ENCODE data around the gene PALLD. TPM values are rescaled to one million over a fixed set of nuclear protein-coding genes. Genes with fewer than 3 reads are reported as not detected.

Gene PALLD
- total RNA-seq, 4 donors from 2014 or later: 1,903 to 3,507 (median 2,130) TPM

DNA sequence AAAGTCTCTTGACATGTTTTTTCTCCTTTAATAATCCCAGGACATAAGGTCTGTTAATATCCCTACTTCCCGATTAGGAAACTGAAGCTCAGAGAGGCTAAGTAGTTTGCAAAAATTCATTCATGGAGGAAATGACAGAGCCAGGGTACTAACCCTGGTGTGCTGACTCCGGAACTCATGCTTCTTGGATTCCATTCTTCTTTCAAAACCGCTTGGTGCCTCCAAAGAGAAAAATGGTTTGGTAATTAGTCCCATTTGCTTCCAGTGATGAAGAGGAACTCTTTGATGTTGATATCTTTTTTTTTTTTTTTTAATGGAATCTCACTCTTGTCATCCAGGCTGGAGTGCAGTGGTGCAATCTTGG is 146.9 kb downstream of the PALLD start:
- intact Hi-C loops (cut with DNase I): no loop called here
- TF ChIP-seq POLR2AphosphoS5 (IDR thresholded peaks at IDR 0.05) (no peak), EP300 (IDR thresholded peaks at IDR 0.05) (no peak), POLR2A (IDR thresholded peaks at IDR 0.05; ENCODE audit: low read depth) (no peak)
- TF ChIP-seq, protein P1, sequence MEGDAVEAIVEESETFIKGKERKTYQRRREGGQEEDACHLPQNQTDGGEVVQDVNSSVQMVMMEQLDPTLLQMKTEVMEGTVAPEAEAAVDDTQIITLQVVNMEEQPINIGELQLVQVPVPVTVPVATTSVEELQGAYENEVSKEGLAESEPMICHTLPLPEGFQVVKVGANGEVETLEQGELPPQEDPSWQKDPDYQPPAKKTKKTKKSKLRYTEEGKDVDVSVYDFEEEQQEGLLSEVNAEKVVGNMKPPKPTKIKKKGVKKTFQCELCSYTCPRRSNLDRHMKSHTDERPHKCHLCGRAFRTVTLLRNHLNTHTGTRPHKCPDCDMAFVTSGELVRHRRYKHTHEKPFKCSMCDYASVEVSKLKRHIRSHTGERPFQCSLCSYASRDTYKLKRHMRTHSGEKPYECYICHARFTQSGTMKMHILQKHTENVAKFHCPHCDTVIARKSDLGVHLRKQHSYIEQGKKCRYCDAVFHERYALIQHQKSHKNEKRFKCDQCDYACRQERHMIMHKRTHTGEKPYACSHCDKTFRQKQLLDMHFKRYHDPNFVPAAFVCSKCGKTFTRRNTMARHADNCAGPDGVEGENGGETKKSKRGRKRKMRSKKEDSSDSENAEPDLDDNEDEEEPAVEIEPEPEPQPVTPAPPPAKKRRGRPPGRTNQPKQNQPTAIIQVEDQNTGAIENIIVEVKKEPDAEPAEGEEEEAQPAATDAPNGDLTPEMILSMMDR (IDR thresholded peaks at IDR 0.05): no peak
- Histone ChIP-seq H3K4me3 (no peak overlapping the region), H3K4me1 (peaks cover 5 to 24% (median 18%) of the 10 kb centered on the region in 4 donors), H3K9me3 (no peaks in the 10 kb centered on the region), H3K27ac (replicated peaks in 1 of 4) (no peak overlapping the region), H3K27me3 (no peaks in the 10 kb centered on the region), H3K36me3 (no peaks in the 10 kb centered on the region)
- WGBS: 77% methylated on average over 3 of the region's 3 CpGs
- DNase-seq (ENCODE audit: extremely low spot score): no peak

DNA sequence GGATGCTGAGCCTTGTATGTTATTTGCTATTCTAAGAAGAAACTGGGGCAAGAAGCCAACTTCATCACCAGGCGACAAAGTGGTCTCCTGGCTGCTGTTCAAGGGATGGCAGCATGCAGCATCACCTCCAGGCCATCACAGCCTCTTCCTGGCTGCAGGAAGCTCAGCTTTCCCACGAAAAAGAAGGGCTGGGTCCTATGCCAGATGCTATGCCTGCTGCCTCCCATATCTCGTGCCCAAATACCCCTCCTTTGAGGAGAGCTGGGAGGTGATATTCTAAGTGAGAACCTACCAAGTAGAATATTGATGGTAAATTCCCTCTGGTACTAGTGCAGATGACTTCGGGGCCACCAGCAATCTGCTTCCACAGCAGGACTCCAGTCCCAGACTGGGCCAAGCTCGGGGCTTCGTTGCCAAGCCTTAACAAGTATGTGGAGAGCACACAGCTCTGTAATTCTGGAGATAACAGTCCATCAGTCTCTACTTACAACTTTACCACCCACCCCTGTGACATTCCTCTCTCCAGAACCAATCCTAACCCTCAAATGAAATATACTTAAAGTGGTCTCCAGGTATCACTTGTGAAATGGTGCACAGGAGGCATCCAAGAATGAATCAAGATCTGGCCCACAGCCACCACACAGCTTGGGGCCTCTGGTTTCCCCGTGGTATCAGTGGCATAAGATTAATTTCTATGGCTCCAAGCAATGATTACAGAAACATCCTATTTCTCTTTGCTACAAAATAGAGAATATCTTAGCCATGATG is 149.3 kb downstream of the PALLD start:
- no peak for TF ChIP-seq POLR2AphosphoS5 (IDR thresholded peaks at IDR 0.05)
- Histone ChIP-seq H3K4me3 (no peak overlapping the region), H3K9me3 (no peaks in the 10 kb centered on the region), H3K27me3 (no peaks in the 10 kb centered on the region), H3K4me1 (peaks cover 5 to 24% (median 16%) of the 10 kb centered on the region in 4 donors), H3K27ac (replicated peaks in 1 of 4) (no peak overlapping the region), H3K36me3 (no peaks in the 10 kb centered on the region)
- DNase-seq (ENCODE audit: extremely low spot score): no peak
- 71% methylated on average over 6 of the region's 7 CpGs for WGBS
- intact Hi-C loops (cut with DNase I): no loop called here

DNA sequence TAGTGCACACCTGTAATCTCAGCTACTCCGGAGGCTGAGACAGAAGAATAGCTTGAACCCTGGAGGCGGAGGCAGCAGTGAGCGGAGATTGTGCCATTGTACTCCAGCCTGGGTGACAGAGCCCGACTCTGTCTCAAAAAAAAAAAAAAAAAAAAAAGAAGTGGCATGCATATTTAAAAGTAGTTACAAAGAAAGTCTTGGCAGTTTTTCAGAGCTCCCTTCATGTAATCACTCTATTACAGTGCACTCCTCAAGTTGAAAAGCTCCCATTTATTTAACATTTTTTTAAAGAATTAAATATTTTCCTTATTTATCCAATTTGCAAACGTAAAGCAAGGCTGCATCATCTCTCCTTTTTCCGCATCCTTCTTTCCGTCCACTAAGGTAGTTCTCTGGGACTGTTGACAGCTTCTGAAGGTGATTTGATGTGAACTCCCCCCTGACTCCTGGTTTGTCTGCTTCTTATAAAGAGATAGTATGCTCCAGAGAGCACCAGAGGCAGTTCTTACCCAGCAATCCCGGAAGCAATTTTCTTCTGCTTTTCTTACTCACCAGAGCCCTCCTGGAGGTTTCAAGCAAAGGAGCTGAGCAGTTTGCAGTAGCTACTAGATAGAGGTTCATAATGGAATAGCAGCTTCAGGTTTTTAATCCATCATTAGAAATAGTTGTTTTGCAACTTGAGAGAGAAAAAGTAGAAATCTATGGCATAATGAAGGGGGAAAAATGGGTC is 151.0 kb downstream of the PALLD start:
- intact Hi-C loops (cut with DNase I): no loop called here
- Histone ChIP-seq H3K9me3 (no peaks in the 10 kb centered on the region), H3K4me3 (no peak overlapping the region), H3K27me3 (no peaks in the 10 kb centered on the region), H3K36me3 (no peaks in the 10 kb centered on the region), H3K4me1 (peaks cover 5 to 20% (median 13%) of the 10 kb centered on the region in 4 donors), H3K27ac (replicated peaks in 1 of 4) (no peak overlapping the region)
- 84% methylated on average over 8 of the region's 8 CpGs for WGBS
- TF ChIP-seq POLR2A (IDR thresholded peaks at IDR 0.05; ENCODE audit: low read depth) (no peak), POLR2AphosphoS5 (IDR thresholded peaks at IDR 0.05) (no peak), EP300 (IDR thresholded peaks at IDR 0.05) (no peak)
- TF ChIP-seq, protein P1 (IDR thresholded peaks at IDR 0.05): no peak
- no peak for DNase-seq (ENCODE audit: extremely low spot score)

DNA sequence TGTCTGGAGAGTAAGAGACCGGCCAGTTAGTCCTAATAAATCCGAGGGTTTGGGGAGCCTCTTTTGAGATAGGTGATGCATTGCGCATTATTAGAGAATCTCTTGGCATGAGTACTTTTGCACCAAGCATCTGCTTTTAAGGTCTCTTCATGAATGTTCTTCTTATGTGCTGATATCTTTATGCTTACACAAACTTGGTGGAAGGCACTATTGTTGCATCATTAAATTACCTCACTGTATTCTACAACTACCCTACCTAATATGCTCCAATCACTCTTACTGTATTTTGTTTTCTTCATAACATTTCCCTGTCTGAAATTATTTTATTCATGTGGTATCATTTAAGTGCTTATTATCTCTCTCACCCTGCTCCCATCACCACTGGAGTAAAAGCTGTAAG is 151.6 kb downstream of the PALLD start:
- peaks cover 2 to 13% (median 10%) of the 10 kb centered on the region in 4 donors for H3K4me1 ChIP-seq
- no peak for TF ChIP-seq POLR2AphosphoS5 (IDR thresholded peaks at IDR 0.05)
- no peak for TF ChIP-seq POLR2A (IDR thresholded peaks at IDR 0.05; ENCODE audit: low read depth)
- TF ChIP-seq, protein P1 (IDR thresholded peaks at IDR 0.05): no peak
- no peak for TF ChIP-seq EP300 (IDR thresholded peaks at IDR 0.05)
- H3K36me3 ChIP-seq: no peaks in the 10 kb centered on the region
- intact Hi-C loops (cut with DNase I): no loop called here
- H3K4me3 ChIP-seq: no peak overlapping the region
- no peak overlapping the region for H3K27ac ChIP-seq (replicated peaks in 1 of 4)
- no peak for DNase-seq (ENCODE audit: extremely low spot score)
- 85% methylated on average over 3 of the region's 3 CpGs for WGBS
- H3K27me3 ChIP-seq: no peaks in the 10 kb centered on the region
- H3K9me3 ChIP-seq: no peaks in the 10 kb centered on the region

DNA sequence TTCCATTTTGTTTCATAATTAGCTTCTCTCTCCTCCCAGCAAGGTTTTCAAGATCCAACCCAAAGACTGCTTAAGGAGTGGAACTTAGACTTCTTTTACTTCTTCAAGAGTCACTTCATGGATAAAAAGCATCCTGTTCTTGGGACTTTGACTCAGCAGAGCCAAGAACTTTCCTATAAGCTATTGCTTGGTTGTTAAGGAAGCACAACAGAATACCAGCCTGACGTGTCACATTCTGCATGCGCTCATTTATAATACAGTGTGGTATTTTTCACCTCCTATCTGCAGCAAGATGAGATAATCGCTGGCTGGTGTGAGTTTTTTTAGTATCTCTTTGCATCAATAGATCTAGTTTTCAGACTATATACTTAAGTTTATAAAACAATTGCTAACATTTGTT is 152.1 kb downstream of the PALLD start:
- H3K4me1 ChIP-seq: peaks cover 0 to 11% (median 8%) of the 10 kb centered on the region in 4 donors
- WGBS: 53% methylated on average over 3 of the region's 3 CpGs
- no peak for DNase-seq (ENCODE audit: extremely low spot score)
- intact Hi-C loops (cut with DNase I): no loop called here
- H3K27me3 ChIP-seq: no peaks in the 10 kb centered on the region
- no peaks in the 10 kb centered on the region for H3K9me3 ChIP-seq
- H3K36me3 ChIP-seq: no peaks in the 10 kb centered on the region
- no peak overlapping the region for H3K4me3 ChIP-seq
- H3K27ac ChIP-seq (replicated peaks in 1 of 4): no peak overlapping the region
- no peak for TF ChIP-seq POLR2AphosphoS5 (IDR thresholded peaks at IDR 0.05)
- TF ChIP-seq EP300 (IDR thresholded peaks at IDR 0.05): no peak
- TF ChIP-seq, protein P1 (IDR thresholded peaks at IDR 0.05): no peak
- no peak for TF ChIP-seq POLR2A (IDR thresholded peaks at IDR 0.05; ENCODE audit: low read depth)
